Gastroesophageal sphincter (tissue), 3 donors: ENCODE data around the gene KCTD10.
"Not testable (repeated sequence)": the region's sequence is repeated elsewhere in the genome, so short reads cannot be mapped to it uniquely, and the experiment has no call there.

Source experiments
- CTCF ChIP-seq, 4 experiments: fragments of 200-600 bp in 2 of 4; fragments of 450-650 bp in 2 of 4; sonication (generic) in 1 of 4; IDR thresholded peaks; one replicate each; pipeline ENCODE4 v1.5.1; 2017 to 2019; ENCODE audit warnings: antibody characterized with exemption in 4 of 4, mild to moderate bottlenecking in 2 of 4, moderate library complexity in 2 of 4
- EP300 ChIP-seq: sonication (generic); formaldehyde crosslinking; IDR thresholded peaks from one replicate; pipeline ENCODE4 v1.6.1; 2017; ENCODE audit warnings: antibody characterized with exemption, mild to moderate bottlenecking
- POLR2A ChIP-seq, 2 donors: fragments of 450-650 bp; IDR thresholded peaks; one replicate each; pipeline ENCODE4 v1.6.1; 2017; ENCODE audit warnings: antibody characterized with exemption in 2 of 2, mild to moderate bottlenecking in 2 of 2, moderate library complexity in 1 of 2
- POLR2AphosphoS5 ChIP-seq: sonication (generic); formaldehyde crosslinking; IDR thresholded peaks from one replicate; pipeline ENCODE4 v1.6.1; 2017; ENCODE audit warnings: antibody characterized with exemption

GRCh38 chr12:109439951-109440350 is 37.1 kb downstream of the KCTD10 start:
- not testable (repeated sequence) for TF ChIP-seq POLR2A (IDR thresholded peaks at IDR 0.05); POLR2AphosphoS5; CTCF (IDR thresholded peaks at IDR 0.05); EP300
